COLO829 (cell line): ENCODE results near the gene LARP1.

Experiments
- DNase-seq: peaks from one replicate; pipeline ENCODE4 v3.0.0; 2012; ENCODE audit warnings: low spot score

The LARP1 gene

GRCh38 chr5:154762700-154763099, 7.5 kb downstream of the LARP1 start:
- no peak for DNase-seq

- no peak for DNase-seq
Measured at GRCh38 chr5:154764967-154765366, 9.8 kb downstream of the LARP1 start.

DNA sequence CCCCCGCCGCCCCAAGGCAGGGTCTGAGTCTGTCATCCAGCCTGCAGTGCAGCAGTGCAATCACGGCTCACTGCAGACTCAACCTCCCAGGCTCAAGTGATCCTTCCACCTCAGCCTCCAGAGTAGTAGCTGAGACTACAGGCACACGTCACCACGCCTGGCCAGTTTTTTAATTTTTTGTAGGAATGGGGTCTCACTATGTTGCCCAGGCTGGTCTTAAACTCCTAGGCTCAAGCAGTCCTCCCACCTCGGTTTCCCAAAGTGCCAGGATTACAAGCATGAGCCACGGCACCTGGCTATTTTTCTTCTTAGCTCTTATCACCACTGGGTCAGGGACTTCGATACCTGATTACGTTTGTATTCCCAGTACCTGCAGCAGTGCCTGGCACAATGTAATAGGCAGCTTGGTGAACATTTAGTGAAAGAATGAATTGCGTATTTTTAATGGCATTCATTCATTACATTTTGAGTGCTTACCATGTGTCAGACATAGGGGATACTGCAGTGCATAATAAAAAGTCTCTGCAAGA, 10.3 kb downstream of the LARP1 start:
- DNase-seq, result no peak

DNA sequence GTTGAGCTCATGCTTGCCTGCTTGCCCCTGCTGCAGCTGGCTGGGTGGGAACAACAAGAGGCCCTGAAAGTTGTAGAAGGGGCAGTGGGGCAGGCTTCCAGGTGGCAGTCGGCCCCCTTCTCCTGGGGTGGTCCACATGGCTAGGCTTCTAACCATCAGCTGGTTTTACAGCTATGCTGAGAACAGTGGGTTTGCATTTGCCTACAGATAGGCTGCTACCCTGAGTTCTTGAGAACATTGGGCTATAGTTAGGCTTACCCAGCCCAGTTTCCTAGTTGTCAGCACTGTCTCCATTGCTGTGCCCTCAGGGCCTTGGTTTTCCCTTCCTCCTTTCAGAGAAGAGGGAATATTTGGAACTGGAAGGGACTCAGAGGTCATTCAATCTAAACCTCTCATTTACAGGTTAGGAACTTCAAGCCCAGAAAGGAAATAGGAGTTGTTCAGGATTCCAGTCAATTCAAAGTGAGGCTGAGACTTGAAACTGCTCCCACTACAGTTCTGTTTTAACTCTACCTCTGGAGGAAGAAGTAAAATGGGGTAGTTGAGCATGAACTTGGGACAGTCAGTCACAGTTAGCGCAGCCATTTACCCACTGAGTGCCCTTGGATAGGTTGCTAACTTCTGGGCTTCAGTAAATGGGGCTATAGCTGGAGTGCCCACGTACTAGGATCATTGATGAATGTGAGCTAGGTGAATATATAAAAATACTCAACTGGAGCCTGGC, 11.5 kb downstream of the LARP1 start:
- DNase-seq, result no peak

DNA sequence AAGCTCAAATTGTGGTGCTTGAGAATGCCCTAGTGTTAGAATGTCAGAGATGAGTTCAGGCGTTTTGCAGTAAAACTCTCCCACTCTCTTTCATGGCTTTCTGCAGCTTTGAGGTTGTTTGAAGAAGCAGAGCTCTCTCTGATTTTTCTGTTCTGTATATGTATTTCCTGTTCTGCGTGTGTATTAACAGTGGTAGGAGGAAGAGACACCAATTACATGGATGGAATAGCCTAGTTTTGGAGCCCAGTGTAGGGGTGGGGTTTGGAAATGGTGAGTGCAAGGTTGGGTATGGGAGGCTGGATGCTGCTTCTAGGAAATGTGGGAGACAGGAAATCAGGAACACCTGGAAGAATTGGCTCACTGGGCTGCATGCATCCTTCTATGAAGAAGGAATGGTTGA, 12.4 kb downstream of the LARP1 start:
- no peak for DNase-seq

DNA sequence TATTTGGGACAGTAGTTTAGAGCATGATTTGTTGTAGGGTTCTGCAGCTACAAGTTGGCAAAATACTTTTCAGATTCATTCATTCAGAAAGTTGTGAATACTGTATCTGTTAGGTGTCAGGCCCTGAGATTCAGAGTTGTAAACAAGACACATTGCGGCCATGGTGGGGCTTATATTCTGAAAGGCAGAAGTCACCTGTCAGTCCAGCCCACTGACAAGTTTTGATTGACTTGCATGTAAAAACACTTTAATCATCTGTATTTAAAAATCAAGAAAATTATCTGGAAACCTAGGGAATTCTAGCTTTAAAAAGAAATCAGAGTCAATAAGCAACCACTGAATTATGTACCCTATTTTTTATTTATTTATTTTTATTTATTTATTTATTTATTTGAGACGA, 13.0 kb downstream of the LARP1 start:
- no peak for DNase-seq

DNA sequence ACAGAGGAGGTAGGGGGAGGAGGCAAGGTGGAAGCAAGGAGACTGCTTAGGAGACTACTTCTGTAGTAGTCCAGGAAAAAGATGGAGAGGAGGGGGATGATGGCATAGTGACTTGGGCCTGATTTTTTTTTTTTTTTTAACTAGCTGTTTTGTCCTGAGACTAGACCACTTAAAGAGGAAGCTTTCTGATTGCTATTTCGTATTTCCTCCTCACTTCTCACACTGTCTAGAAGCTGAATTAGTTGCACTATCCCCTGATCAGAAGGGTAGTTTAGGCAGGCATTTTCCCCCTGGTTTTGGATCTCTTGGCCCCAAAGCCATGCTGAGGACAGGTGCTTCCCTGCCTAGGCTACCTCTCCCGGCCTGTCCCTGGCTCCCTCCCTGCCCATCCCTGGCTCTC, 14.9 kb downstream of the LARP1 start:
- no peak for DNase-seq

- no peak for DNase-seq
Measured at GRCh38 chr5:154771383-154771901, 16.3 kb downstream of the LARP1 start.

DNA sequence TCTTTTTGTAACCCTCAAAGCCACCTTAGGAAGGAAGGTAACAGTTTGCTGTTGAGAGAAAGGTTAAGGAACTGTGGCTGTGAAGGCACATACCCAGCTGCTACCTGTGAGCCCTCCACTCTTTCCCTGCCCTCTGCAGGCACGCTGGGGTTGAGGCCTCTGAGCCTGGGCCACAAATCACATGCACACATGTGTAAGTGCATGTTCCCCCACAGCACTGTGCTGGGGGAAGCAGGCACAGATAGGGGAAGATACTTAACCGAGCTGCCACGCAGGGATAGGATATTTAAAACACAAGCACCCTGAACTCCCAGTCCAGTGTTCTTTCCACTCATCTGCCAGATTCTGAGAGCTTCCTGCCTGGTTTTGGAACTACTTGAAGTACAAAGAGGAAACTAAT, 18.1 kb downstream of the LARP1 start:
- no peak for DNase-seq

- no peak for DNase-seq
Measured at GRCh38 chr5:154776167-154776566, 21.0 kb downstream of the LARP1 start.

GRCh38 chr5:154778534-154778933, 23.4 kb downstream of the LARP1 start:
- DNase-seq, result no peak

- peak; percentile 27 for DNase-seq
Measured at GRCh38 chr5:154779105-154779504, 23.9 kb downstream of the LARP1 start.

- no peak for DNase-seq
Measured at GRCh38 chr5:154780128-154780527, 25.0 kb downstream of the LARP1 start.

GRCh38 chr5:154782326-154782725, 27.1 kb downstream of the LARP1 start:
- DNase-seq, result no peak

- DNase-seq, result no peak
Measured at GRCh38 chr5:154782812-154783592, 27.8 kb downstream of the LARP1 start.

DNA sequence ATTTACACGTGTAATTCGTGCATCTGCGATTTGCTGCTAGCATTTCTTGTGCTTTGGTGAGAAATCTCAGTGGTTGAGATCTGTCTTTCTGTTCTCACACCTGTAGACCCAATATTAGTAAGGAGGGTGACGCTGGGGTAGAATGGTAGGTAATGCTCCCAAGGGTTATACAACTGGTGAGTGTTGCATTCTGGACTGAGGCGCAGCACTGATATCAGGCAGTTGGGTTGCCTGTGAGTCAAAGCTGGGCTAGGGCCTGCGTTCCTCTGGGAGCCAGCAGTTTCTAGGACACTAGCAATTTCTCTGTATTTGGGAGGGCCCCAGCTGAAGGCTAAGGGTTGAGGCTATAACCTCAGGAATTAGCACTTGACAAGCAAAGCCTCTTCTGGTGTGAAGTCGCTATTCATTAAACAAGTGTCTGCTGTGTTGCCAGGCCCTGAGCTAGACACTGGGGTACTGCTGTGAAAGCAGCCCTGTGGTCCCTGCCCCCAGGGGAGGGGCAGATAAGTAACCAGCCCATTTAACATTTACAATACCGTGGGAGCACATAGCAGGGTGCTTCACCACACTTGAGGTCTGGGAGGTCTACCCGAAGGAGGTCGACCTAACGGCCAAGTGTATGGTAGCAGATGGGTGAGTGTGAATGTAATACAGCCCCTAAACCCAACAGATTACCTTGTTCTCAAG, 28.7 kb downstream of the LARP1 start:
- peak; percentile 7 for DNase-seq

DNA sequence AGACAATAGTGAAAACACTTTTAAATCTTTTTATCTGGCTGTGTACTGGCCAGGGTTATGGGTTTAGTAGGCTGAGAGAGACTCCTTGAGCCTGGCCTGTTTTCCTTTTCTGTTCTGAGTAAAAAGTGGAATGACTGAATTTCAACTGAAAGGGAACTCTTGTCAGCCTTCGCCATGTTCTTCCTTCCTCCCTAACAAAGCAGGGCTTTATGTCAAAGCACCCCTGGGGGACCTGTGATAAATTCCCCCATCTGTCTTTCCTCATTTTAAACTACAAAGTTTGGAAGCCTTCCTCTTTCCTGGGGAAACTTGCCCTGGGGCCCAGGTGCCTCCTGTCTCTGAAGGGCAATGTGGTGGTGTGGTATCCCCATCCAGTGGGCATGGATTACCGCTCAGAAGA, 29.7 kb downstream of the LARP1 start:
- DNase-seq, result peak; percentile 50

- DNase-seq, result no peak
Measured at GRCh38 chr5:154786414-154786813, 31.2 kb downstream of the LARP1 start.

- no peak for DNase-seq
Measured at GRCh38 chr5:154788212-154788611, 33.0 kb downstream of the LARP1 start.

- DNase-seq, result no peak
Measured at GRCh38 chr5:154791535-154791934, 36.4 kb downstream of the LARP1 start.

- no peak for DNase-seq
Measured at GRCh38 chr5:154793599-154794524, 38.7 kb downstream of the LARP1 start.
